Measurements from ENCODE around the gene GPR32.
A peak's percentile ranks its signal among the peaks of the same experiment; 100 is the strongest.
"Not testable (repeated sequence)": the region's sequence is repeated elsewhere in the genome, so short reads cannot be mapped to it uniquely, and the experiment has no call there.

GPR32 gene, protein sequence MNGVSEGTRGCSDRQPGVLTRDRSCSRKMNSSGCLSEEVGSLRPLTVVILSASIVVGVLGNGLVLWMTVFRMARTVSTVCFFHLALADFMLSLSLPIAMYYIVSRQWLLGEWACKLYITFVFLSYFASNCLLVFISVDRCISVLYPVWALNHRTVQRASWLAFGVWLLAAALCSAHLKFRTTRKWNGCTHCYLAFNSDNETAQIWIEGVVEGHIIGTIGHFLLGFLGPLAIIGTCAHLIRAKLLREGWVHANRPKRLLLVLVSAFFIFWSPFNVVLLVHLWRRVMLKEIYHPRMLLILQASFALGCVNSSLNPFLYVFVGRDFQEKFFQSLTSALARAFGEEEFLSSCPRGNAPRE

DNA sequence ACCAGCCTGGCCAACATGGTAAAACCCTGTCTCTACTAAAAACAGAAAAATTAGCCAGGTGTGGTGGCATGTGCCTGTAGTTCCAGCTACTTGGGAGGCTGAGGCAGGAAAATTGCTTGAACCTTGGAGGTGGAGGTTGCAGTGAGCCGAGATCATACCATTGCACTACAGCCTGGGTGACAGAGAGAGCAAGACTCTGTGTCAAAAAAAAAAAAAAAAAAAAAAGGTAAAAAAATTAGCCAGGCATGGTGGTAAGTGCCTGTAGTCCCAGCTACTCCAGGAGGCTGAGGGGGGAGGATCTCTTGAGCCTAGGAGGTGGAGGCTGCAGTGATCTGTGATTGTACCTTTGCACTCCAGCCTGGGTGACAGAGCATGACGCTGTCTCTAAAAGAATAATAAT is at the start of gene GPR32:
GPR32 (plus strand) TSS at position 301 of the 400 bp plus-strand sequence. CDS start 137 bp downstream, outside the sequence.
- DNase-seq: not testable (repeated sequence)

GRCh38 chr19:50720921-50721381 is 49.3 kb upstream of the GPR32 start:
- DNase-seq: peak; percentile 63

DNA sequence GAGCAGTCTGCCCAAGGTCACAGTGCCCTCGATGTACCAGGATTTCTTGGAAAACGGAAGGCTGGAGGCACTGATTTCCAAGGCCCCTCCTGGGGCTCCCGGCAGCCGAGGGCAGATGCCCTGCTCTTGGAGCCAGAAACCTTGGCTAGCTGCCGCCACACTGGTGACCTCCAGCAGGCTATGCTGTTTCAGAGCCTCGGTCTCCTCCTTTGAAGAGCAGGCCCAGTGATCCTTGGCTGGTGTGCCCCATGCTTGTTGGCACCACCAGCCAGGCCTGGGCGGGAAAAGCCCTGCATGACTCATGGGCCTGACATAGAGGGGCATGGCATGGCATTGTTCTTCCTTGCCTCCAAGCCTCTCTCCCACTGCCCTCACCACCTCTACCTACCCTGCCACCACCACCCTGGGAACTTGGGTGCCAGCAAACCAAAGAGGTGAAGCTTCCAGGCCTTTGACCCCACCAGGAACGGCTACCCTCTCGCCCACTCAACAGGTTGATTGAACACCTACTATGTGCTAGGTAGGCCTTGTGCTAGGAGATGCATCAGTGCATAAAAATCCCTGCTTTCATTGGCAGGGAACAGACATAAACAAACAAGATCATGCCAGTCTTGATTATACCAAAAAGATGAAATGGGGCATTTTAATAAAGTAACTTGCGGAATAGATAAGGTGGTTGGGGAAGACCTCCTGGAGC is 48.7 kb upstream of the GPR32 start:
- DNase-seq: no peak

DNA sequence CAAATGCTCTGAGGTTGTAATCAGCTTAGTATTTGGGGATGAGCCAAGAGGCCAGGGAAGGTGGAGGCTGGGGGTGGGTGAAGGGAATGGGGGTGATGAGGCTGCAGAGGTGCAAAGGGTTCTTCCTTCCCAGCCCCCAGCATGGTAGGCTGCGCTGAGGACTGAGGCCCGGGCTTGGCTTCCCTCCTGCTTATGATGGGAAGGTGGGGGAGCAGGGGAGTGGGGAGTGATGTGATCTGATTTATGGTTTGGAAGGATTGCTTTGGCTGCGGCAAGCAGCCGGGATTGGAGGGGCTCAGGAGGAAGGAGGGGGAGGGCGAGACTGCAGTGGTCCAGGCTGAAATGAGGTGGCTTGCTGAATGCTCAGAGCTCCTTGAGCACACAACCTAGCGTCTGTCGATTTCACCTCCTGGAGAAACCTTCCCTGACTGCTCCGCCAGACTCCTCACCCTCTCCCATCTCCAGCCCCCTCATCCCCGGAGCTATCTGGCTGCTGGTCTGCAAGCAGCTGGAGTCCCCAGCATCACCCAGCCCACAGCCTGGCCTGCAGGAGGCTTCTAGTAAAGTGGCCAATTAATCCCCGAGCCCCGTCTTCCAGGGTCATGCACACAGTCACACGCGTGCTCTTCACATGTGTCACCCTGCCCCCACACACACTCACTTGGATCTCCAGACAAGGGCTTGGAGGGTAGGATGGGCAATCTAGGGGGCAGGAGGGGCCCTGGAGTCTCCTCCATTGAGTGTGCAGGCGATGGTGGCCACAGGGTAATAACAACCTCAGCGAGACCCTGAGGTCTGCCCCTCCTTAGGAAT is 47.9 kb upstream of the GPR32 start:
- peak; percentile 62 for DNase-seq

GRCh38 chr19:50723069-50723468 is 47.2 kb upstream of the GPR32 start, which contains the start of gene CLEC11A:
Gene CLEC11A, plus strand, starts transcription at chr19:50723364. Its CDS starts 162 bp downstream, at chr19:50723526.
- DNase-seq: peak; percentile 87

DNA sequence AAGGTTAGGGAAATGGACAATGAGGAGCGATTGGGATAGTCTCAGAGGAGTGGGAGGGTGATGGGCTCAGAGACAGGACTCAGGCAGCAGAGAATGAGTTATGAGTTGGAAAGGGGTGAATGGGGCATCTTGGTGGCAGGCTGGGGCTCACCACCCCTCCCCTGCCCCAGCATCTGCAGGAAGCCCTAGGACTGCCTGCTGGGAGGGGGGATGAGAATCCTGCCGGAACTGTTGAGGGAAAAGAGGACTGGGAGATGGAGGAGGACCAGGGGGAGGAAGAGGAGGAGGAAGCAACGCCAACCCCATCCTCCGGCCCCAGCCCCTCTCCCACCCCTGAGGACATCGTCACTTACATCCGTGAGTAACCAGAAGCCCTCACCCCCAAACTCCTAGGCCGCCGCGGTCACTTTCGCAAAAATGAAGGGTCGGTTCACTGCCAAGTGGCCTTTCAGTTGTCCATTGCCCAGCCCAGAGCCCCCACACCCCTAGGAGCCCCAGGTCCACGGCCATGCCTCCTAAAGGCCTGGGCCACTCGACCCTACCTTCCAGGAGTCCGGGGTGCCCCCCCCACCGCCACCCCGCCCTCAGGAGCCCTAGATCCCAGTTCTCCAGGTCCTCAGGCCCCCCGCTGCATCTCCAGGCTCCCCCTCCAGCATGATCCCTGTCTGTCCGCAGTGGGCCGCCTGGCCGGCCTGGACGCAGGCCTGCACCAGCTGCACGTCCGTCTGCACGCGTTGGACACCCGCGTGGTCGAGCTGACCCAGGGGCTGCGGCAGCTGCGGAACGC is 46.3 kb upstream of the GPR32 start:
- DNase-seq: peak; percentile 26

DNA sequence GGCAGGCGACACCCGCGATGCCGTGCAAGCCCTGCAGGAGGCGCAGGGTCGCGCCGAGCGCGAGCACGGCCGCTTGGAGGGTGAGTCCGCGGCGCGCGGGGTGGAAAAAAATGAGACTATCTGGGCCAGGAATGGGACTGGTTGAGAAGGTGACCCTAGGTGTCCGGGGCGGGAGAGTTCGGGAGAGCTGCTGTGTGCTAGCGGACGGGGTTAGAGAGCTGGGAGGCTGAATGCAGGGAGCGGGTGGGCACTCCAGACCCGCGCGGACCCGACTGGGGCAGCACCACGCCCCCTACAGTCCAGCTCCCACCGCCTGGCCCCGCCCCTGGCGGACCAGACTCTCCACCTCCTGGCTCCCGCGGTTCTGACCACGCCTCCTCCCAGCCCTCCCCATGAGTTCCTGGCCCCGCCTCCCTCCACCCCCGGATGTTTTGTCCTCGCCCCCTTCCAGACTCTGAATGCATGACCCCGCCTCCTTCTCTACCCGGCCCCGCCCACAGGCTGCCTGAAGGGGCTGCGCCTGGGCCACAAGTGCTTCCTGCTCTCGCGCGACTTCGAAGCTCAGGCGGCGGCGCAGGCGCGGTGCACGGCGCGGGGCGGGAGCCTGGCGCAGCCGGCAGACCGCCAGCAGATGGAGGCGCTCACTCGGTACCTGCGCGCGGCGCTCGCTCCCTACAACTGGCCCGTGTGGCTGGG is 45.6 kb upstream of the GPR32 start:
- peak; percentile 99 for DNase-seq

GRCh38 chr19:50725218-50725910 is 44.9 kb upstream of the GPR32 start:
- DNase-seq: no peak

- no peak for DNase-seq
Measured at GRCh38 chr19:50725911-50726230, 44.4 kb upstream of the GPR32 start.

- DNase-seq: peak; percentile 85
Measured at GRCh38 chr19:50728084-50728737, 42.1 kb upstream of the GPR32 start.

GRCh38 chr19:50729894-50730293 is 40.4 kb upstream of the GPR32 start:
- DNase-seq: no peak

GRCh38 chr19:50735869-50736268 is 34.4 kb upstream of the GPR32 start:
- DNase-seq: no peak

GRCh38 chr19:50736338-50736737 is 33.9 kb upstream of the GPR32 start:
- no peak for DNase-seq

DNA sequence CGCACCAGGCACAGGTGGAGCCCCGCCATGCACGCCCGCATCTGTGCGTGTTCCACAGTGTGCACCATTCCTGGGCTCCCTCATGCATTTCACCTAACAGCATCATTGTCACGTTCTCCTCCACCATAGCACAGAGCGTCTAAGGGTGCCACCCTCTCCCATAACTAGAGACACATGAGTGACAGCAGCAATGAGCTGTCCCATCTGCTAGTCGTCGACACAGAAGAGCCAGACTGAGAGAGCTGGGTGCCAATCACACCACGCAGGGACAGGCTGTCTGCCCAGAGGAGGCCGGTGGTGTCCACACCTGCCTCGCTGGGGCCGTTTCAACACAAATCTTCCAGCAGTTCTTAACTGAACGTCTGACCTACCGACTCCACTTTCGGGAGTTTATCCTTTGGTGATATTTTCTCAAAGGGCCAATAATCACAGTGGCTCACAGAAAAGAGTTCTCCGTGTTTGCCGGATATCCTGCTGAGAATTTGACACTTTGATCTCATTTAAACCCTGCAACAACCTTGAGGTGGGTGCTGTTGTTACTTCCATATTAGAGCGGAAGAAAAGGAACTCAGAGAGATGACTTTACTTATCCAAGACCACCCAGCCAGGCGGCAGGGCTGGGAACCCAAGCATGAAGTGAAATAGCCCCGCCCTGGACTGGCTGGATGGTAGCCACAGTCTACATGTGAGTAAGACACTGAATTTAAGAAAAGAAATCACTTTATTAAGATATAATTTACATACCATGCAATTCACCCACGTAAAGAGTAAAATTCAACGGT is 30.9 kb upstream of the GPR32 start:
- no peak for DNase-seq

DNA sequence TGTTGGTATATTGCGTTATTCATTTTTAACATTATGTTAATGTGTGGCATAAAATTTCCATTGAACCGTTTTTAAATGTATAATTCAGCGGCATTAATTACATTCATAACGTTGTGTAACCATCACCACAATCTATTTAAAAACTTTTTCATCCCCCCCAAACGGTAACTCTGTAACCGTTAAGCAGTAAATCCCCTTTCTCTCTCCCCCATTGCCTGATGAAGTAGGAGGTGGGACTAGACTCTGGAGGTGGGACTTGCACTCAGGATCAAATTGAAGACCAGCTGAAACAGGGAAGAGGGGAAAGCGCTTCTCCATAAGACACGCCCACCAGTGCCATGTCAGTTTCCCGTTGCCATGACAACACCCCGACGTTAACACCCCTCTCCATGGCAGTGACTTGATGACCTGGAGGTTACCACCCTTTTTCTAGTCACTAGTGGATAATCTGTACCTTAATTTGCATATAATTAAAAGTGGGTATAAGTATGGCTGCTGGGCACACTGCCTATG is 30.3 kb upstream of the GPR32 start:
- DNase-seq: no peak

DNA sequence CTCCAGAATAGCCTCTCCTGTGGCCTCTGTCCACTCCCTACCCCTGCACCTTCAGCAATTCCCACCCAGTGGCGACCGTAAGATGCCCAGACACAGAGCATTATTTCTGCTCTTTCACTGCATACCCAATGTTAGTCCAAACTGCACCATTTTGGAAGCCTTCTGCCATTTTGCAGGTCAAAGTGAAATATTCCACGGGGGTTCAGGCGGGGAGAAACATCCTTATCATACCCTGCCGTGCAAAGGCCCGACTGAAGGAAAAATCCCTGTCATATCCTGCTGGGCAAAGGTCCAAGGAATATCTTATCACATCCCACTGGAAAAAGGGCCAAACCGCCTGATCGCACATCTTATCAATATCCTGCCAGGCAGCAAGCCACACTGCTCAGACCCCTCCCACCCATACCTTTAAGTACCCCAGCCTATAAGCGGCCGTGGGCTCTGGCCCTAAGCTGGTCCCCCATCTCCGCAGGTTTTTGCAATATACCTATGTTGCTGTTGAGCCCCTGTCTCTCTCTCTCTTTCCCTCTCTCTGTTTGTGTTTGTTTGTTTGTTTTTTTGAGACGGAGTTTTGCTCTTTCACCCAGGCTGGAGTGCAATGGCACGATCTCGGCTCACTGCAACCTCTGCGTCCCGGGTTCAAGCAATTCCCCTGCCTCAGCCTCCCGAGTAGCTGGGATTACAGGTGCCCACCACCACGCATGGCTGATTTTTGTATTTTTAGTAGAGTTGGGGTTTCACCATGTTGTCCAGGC is 28.9 kb upstream of the GPR32 start:
- no peak for DNase-seq

DNA sequence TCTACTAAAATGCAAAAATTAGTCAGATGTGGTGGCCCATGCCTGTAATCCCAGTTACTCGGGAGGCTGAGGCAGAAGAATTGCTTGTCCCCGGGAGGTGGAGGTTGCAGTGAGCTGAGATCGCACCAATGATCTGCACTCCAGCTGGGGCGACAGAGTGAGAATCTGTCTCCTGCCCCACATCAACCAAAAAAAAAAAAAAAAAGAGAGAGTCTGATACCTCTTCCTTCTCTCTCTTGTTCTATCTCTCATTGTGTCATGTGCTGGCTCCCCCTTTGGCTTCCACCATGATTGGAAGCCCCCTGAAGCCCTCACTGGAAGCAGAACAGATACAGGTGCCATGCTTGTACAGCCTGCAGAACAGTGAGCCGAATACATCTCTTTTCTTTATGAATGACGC is 26.7 kb upstream of the GPR32 start:
- no peak for DNase-seq

DNA sequence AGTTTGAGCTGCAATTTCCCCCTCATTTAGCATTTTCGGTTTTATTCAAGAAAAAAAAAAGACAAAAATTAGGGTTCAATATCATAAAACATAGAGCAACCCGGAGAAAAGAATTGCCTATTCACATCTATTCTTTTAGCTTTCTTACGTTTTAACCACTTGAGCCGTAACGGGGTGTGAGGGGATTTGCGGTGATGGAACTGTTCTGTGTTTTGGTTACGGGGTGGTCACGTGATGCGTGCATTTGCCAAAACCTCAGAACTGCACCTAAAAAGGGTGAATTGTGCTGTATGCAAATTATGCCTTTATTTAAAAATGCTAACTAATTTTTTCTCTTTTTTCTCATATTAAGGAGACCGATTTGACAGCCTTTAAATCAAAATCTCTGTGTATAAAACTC is 25.0 kb upstream of the GPR32 start:
- DNase-seq: no peak

- DNase-seq: not testable (repeated sequence)
Measured at GRCh38 chr19:50747141-50747540, 23.1 kb upstream of the GPR32 start.
